Measurements from ENCODE around the gene PAK5. TPM values are rescaled to one million over a fixed set of nuclear protein-coding genes. Genes with fewer than 3 reads are reported as not detected.

PAK5 gene
- under 1 TPM; 0.32 to 0.45 (median 0.42) TPM for polyA plus RNA-seq (ENCODE audit: insufficient read length in 3 of 3)
- long read RNA-seq, donor 1, result 0 reads
- long read RNA-seq, donor 2, result 0 reads
- long read RNA-seq, donor 3, result 0 reads
- long read RNA-seq, donor 4, result 0 reads
- long read RNA-seq, donor 5, result 0 reads
- long read RNA-seq, donor 6, result 0 reads
- long read RNA-seq, donor 7, result 0 reads
- long read RNA-seq, donor 8, result 0 reads
- long read RNA-seq, donor 9, result 0 reads
- long read RNA-seq, donor 10, result 0 reads
- long read RNA-seq, donor 11, result 0 reads
- long read RNA-seq, donor 12, result 0 reads
- long read RNA-seq, donor 13, result 0 reads
- long read RNA-seq, donor 14, result 0 reads
- long read RNA-seq, donor 15, result 0 reads
- long read RNA-seq, donor 16, result 0 reads

DNA sequence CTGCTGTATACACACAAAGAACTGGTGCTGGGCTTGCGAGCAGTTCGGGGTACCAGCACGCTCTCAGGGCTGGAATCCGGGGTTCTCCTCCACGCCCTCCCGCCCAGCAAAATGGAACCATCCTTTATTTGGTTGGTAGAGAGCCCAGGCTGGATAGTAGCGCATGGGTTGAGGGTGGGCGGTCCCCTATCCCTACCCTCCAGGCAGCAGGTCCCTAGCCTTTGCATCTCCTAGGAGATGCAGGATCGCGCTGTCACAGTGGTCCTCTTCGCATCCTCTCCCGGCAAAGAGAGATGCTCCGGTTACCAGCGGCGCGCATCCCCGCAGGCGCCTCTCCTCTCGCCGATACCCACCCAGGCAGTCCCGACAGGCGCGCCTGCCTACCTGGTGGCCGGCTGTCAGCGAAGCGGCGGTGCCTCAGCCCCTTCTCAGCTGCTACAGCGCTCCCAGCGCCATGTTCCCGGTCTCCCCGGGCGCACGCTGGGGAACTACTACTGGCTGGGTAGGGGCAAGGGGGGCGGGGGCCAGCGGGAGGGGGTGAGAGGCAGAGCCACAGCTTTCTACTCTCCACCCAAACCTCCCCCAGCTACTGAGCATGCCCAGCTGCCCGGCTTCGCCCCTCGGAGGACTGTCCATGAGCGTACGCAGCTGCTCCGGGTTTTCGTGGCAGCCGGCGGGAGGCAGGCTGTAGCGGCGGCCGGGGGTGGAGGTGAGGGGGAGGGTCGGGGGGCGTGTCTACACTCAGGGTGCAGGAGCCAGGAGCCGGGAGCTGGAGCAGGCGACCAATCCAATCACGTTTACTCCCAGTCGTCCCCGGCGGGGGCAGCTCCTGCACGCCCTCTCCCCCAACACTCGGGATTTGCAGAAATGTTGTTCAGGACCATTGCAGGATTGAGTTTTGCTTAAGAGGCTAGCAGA lies at the start of gene PAK5:
TSS of gene PAK5 (minus strand) at position 699 of the 918 bp plus-strand sequence. CDS start 194,748 bp downstream, outside the sequence.
- DNase-seq (ENCODE audit: extremely low read depth in 1 of 11, low read depth in 9 of 11, low spot score in 4 of 11), result peak in 10 of 11 donors; percentile 61 to 85 (median 75)

DNA sequence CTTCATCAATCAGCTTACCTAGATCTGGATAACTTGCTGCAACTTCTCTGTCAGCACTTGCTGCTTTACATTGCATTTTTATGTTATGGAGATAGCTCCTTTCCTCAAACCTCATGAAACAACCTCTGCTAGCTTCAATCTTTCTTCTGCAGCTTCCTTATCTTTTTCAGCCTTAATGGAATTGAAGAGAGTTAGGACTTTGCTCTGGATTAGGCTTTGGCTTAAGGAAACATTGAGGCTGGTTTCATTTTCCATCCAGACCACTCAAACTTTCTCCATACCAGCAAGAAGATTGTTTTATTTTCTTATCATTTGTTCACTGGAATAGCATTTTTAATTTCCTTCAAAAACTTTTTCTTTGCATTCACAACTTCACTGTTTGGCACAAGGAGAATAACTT lies 48.8 kb upstream of the PAK5 start:
- no peak for DNase-seq (ENCODE audit: extremely low read depth in 1 of 11, low read depth in 9 of 11, low spot score in 4 of 11)

DNA sequence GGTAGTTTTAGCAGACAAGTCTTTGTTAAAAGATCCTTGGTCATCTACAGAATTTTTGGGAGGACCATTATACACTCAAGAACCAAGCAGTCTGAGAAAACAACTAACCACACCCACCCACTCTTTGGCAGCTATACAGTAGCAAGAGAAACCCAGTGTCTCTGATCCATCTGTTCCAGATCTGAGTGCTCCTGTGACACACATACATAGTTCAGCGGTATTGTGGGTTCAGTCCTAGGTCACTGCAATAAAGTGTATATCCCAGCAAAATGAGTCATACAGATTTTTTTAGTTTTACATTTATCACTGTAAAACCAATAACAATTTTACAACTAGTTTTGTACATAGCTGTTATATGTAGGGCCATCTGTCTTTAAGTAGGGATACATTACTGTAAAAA lies 47.4 kb upstream of the PAK5 start:
- no peak for DNase-seq (ENCODE audit: extremely low read depth in 1 of 11, low read depth in 9 of 11, low spot score in 4 of 11)

DNA sequence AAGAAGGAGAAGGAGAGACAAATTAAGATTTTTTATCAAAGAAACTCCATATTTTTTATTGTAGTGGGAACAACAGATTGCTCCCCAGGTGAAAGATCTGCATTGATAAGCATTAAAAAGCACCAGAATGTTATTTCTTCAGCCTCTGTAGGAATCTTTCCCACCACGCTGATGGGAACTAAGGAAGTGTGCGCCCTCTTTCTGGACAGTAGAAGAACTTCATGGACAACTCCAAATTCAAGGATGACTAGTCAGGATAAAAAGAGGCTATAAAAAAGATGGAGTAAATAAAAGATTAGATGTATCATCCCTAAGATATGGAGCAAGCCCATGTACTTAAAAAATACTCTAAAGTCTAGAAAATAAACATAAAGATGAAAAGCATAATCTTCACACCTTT lies 45.8 kb upstream of the PAK5 start:
- DNase-seq (ENCODE audit: extremely low read depth in 1 of 11, low read depth in 9 of 11, low spot score in 4 of 11), result no peak

DNA sequence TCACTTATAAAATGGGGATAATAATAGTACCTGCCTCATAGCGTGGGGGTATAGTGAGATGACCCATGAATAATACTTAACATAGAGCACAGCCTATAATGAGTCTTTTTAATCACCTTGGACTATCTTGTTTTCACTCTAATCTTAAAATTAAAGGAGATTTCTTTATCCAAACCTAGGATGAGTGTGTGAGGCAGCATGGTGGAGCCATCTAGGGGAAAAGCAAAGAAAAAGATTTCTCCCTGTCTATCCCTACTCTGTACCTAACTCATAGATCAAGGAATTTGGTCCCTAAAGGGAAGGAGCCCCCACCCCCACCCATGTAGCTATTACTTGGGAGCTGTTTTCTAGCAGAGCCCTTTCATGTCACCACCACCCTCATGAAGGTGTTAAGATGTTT lies 45.2 kb upstream of the PAK5 start:
- no peak for DNase-seq (ENCODE audit: extremely low read depth in 1 of 11, low read depth in 9 of 11, low spot score in 4 of 11)

DNA sequence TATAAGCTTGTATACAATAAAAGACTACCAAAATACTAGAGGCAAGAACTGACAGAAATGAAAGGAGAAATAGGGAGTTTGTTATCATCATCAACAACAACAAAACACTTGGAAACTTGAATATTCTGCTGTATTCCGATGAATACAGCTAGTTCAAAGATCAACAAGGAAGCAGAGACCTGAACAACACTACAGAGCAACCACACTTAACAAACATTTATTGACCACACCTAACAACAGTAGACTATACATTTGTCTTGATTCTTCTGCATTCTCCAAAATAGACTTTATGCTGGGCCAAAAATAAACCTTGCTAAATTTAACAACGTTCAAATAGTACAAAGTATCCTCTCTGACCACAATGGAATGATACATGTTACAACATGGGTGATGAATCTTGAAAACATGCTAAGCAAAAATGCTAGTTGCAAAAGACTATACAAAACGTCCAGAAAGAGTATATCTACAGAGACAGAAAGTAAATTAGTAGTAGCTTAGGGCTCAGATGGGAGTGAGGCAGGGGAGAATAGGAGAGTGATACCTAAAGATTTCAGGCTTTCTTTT lies 39.1 kb upstream of the PAK5 start:
- DNase-seq (ENCODE audit: extremely low read depth in 1 of 11, low read depth in 9 of 11, low spot score in 4 of 11), result no peak

DNA sequence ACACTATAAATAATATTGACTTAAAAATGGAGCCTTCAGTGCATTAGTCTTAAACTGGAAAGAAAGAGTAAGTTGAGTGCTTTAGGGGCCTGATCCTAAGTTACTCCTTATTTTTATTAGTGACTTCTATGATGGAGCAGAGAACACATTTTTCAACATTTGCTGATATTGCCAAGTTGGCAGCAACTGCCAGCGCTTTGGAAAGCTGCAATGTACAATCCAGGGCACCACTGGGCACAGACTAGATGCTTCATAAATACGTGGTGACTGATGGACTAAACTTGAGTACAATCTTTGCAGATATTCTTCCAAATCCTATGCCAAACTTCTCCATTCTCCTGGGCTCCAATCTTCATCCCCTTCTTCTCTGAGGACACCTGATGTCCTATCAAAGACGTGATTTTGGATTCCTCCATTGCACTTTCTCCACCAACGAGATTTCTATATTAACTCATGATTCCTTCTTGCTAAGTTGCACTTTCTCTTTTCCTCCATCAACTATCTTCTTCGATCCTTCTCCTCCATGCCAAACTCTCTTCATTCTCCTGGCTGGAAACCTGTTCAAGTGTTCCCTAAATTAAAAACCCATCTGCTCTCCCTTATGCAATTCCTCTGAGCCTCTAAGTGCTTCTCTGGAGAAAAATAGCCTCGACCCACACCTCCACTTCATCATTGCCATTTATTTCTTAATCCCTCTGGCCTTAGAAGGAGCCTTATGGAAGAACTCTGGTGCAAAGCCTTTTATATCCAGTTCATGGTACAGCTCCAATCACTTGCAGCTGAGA lies 28.5 kb upstream of the PAK5 start:
- DNase-seq (ENCODE audit: extremely low read depth in 1 of 11, low read depth in 9 of 11, low spot score in 4 of 11), result no peak

DNA sequence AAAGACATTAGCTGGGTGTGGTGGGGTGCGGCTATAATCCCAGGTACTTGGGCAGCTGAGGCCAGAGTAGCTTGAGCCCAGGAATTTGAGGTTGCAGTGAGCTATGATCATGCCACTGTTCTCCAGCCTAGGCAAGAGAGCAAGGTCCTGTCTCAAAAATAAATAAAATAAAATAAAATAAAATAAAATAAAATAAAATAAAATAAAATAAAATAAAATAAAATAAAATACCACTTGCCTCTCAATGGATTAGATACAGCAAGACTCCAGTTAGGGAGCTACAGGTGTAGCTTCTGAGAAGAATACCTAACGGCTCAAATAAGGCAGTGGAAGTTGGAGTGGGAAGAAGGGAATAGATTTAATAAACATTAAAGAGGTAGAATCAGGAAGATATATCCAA lies 13.7 kb upstream of the PAK5 start:
- DNase-seq (ENCODE audit: extremely low read depth in 1 of 11, low read depth in 9 of 11, low spot score in 4 of 11), result no peak

DNA sequence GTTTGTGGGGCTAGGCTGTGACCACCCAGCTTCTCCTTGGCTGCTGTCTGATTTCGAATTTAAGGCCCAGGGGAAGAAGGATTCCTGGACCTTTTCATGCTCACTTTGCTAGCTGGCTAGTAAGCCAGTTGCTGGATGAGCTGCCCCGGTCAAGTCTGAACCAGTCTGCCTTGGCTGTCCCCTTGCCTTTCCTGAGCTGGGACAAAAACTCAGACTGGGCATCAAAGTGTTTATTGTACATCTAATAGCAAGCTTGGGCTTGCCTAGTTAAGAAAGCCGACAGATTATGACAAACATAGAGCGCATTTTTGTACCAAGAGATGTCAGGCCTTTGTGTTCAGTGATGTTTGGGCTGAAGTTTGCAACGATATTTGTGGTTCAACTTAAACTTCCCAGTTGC lies 750 bp upstream of the PAK5 start:
- DNase-seq (ENCODE audit: extremely low read depth in 1 of 11, low read depth in 9 of 11, low spot score in 4 of 11), result no peak

DNA sequence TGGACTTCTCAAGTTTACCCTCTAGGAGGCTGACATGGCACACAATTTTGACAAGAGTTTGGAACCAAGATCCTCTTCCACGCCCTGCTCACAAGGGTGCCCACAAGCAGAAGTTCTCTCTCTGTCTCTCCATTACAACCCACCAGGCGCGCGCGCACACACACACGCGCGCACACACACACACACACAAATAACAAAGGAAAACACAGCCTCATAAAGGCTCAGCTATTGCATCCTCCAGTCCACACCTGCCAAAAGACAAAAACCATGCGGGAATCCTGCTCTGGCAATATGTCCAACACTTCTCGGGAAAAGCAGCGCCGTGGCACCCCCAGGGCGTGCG lies 870 bp downstream of the PAK5 start:
- no peak for DNase-seq (ENCODE audit: extremely low read depth in 1 of 11, low read depth in 9 of 11, low spot score in 4 of 11)

DNA sequence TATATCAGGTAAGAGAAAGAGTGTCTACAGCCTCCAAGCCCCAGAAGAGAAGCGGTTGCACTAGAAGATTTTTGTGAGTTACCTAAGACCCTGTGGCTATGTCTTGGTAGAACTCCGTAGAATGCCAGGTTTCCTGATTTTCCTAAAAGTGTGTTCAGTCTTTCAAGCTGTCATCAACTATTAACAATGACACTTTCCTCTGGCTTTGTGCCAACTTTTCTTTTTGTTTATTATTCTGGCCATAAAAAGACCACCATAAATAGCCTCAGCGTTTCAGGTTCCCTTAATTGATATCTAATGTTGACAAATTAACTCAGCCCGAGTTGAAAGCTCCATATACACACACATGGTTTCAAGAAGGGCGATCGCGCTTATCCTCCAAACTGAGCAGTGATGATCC lies 1.2 kb downstream of the PAK5 start:
- DNase-seq (ENCODE audit: extremely low read depth in 1 of 11, low read depth in 9 of 11, low spot score in 4 of 11), result no peak

DNA sequence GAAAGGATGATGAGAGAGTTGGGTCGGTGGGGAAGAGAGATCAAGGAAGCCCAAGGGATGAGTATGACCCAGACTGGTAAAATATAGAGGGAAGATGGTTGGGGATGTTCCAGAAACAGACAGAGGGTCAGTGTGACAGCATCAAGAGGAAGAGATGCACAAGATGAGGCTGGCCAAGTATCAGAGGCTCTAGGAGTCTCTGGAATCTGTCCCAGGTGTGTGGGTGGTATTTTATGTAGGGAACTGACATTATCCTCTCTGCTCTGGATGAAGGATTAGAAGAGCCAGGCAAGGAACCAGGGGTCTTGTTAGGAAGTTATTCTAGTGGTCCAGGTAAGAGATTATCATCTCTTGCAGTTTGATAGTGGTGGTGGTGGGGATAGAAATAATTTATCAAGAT lies 3.6 kb downstream of the PAK5 start:
- DNase-seq (ENCODE audit: extremely low read depth in 1 of 11, low read depth in 9 of 11, low spot score in 4 of 11), result no peak

DNA sequence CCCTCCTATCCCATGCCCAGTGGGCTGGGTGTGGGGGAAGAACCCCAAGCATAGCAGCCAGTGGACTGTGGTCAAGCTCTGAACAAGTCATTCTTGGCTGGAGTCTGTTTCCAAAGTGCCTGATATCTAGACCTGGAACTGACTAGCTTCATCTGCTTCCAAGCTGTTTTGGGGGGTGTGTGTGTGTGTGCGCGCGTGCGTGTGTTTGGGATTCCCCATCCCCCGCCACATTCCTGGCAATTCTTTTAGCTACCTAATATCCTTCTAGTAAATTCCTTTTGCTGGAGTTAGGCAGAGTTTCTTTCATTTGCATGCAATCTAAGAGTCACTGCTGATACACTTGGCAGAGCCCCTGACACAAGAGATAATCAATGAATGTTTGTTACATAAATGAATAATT lies 7.8 kb downstream of the PAK5 start:
- DNase-seq (ENCODE audit: extremely low read depth in 1 of 11, low read depth in 9 of 11, low spot score in 4 of 11), result no peak

DNA sequence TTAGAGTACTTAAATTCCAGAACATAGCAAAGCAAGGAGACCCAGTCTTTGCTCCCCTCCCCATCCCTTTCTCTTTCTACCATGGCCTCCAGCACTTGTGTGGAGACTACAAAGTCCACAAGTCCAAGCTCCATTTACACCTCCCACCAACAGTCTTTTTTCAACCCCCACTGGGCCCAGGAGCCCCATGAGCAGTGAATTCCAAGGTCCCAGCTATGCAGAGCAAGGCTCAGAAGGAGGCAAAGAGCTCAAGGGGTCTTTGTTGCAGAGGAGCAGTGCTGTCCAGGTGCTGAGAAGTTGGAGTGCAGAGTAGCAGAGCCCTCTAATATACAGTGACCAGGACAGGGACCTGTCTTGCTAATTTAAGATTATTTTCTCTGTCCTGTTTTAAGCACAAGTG lies 9.0 kb downstream of the PAK5 start:
- DNase-seq (ENCODE audit: extremely low read depth in 1 of 11, low read depth in 9 of 11, low spot score in 4 of 11), result no peak

DNA sequence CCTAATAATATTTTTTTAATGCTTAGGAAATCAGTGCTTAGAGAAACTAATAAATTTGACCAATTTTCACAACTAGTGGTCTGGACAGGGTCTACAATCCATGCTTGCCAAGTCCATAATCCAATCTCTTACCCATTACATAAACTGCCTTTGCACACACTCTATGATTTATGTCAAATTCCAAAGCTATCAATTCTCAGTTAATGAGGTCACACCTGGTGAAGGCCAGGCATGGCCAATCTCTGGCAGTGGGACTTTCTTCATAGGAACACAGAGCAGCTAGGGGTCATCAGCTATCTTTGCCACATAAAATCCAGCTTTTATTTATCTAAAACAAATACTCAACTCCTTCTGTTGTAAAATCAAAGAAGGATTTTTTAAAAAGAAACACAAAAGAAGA lies 21.2 kb downstream of the PAK5 start:
- DNase-seq (ENCODE audit: extremely low read depth in 1 of 11, low read depth in 9 of 11, low spot score in 4 of 11), result no peak

DNA sequence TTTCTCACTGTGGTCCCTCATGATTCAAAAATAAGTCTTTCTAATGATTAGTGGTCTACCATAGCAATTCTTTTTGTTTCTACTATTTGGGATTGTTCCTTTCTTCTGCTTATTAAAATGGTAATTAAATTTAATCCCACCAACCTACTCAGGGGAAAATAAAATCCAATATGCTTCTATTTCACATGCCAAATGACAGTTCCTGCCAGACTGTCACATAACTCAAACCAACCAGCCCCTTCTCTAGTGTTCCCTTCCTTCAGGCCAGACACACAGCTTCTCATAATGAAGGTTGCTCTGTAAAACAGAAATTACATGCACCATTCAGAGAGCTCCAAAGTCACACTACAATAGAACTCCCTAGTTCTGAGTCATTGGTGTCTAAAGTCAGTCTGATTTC lies 23.2 kb downstream of the PAK5 start:
- DNase-seq (ENCODE audit: extremely low read depth in 1 of 11, low read depth in 9 of 11, low spot score in 4 of 11), result no peak

DNA sequence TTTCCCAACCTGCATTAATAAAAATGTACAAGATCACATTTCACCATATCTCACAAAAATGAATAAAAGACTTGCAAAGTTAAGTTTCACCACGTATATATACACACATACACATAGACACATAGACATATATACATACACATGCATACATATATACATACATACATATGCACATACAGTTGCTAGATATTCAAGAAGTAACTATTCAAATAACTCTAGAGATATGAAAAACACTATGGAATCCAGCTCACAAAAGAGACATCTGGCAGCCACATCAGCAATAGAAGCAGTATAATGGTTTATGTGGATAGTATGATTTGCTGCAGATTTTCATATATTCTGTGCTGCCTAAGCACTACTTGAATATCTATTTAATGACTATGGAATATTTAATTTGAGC lies 28.1 kb downstream of the PAK5 start:
- DNase-seq (ENCODE audit: extremely low read depth in 1 of 11, low read depth in 9 of 11, low spot score in 4 of 11), result no peak

DNA sequence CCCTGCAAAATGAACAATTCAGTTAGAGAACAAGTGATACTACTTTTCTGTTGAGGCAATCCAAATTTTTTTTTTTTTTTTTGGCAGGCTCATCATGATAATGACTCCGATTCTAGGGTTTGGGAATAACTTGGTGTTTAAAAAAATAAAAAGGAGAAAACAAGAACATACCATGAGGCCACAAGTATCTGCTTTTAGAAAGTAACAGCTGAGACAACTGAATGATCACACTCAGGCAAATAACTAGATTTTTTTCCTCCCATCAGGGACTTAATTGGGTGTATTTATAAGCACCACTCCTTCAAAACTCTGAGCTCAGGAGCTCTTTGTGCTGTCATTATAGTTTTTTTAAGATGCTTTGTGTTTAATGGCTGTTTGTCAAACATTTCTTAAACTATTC lies 29.6 kb downstream of the PAK5 start:
- no peak for DNase-seq (ENCODE audit: extremely low read depth in 1 of 11, low read depth in 9 of 11, low spot score in 4 of 11)

DNA sequence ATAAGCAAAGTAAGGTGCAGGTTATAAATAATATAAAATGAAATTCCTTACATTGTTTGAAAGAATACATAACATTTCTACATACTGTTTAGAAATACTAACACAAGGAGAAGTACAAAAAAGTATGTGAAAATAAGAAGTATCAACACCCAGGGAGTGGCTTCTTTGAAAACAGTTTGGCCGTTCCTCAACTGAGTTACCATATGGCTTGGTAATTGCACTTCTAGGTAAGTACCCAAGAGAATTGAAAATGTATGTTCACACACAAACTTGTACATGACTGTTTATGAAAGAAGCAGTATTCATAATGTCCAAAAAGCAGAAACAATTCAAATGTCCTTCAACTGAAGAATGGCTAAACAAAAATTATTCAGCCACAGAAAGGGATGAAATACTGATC lies 30.7 kb downstream of the PAK5 start:
- no peak for DNase-seq (ENCODE audit: extremely low read depth in 1 of 11, low read depth in 9 of 11, low spot score in 4 of 11)

DNA sequence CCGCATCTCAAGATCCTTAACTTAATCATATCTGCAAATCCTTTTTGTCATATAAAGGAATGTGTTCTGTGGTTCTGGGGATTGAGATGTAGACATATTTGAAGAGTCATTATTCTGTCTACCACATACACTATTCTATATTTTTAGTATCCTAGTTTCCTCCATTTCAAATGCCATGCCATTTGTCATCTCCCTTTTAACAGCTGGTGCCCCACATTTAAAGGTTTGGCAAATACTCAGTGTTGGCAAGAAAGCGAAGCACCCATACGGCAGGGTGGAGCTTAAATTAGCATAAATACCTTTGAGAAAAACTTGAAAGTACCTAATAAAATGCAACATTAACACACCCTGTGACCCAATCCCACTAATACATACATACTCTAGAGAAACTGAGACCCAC lies 31.7 kb downstream of the PAK5 start:
- no peak for DNase-seq (ENCODE audit: extremely low read depth in 1 of 11, low read depth in 9 of 11, low spot score in 4 of 11)
